Frontal cortex (tissue), 4 donors: ENCODE results near the gene SKIDA1. TPM values are rescaled to one million over a fixed set of nuclear protein-coding genes. Genes with fewer than 3 reads are reported as not detected.
A peak's percentile ranks its signal among the peaks of the same experiment; 100 is the strongest.

Experiments
- DNase-seq, 2 donors: peaks; one replicate each; pipeline ENCODE4 v3.0.0; 2012; ENCODE audit warnings: low spot score in 2 of 2
- FAIRE-seq: peaks from 2 replicates; lab custom pipeline; 2012; peaks lifted over from hg19 to GRCh38; lab: Jason Lieb, UNC
- total RNA-seq: library from RNA; depleted of rRNA; stranded (reverse); fragments of >200 nt; gene quantifications from one replicate; pipeline ENCODE4 v1.2.3, GENCODE V29; 2014
- donor health status: control.
- donor health status: control.
- donor health status: control.

Gene SKIDA1
- total RNA-seq, 1 donor from 2014 or later = 11.0 TPM

DNA sequence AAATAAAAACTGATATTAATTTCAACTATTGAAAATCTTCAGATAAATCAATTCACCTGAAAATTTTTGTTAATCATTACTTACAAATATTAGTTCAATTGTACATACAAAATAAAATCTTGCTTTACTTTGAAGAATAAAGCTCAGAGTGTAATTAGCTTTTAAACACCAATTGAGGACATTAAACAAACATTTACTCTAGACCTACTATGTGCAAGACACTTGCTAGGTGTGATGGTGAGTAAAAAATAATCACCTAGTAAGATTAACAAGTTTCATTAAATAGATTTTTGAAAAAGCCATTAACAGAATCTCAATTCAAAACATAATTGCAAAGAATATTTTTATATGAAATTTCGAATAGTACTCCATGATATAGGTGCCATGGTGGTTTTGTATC, 4.7 kb upstream of the SKIDA1 start:
- no peak for DNase-seq
- FAIRE-seq = no peak

- no peak for FAIRE-seq
- no peak for DNase-seq
These were observed 3.8 kb upstream of the SKIDA1 start for GRCh38 chr10:21529032-21529910.

GRCh38 chr10:21528236-21529031, 3.0 kb upstream of the SKIDA1 start:
- FAIRE-seq (no peak), DNase-seq (no peak)

- FAIRE-seq (no peak), DNase-seq (peak in 1 of 2 donors; percentile 30)
These were observed 2.2 kb upstream of the SKIDA1 start for GRCh38 chr10:21527598-21528235.

- DNase-seq (peak; percentile 53 to 67), FAIRE-seq (no peak)
These were observed 1.5 kb upstream of the SKIDA1 start for GRCh38 chr10:21526860-21527597.

GRCh38 chr10:21526188-21526859, 842 bp upstream of the SKIDA1 start:
- peak; percentile 60 to 74 for DNase-seq
- FAIRE-seq = no peak

GRCh38 chr10:21524526-21525366, 736 bp downstream of the SKIDA1 start:
- peak in 1 of 2 donors; percentile 24 for DNase-seq
- no peak for FAIRE-seq

GRCh38 chr10:21524131-21524525, 1.4 kb downstream of the SKIDA1 start:
- FAIRE-seq (no peak), DNase-seq (no peak)

GRCh38 chr10:21523557-21524008, 1.9 kb downstream of the SKIDA1 start:
- FAIRE-seq (no peak), DNase-seq (no peak)

DNA sequence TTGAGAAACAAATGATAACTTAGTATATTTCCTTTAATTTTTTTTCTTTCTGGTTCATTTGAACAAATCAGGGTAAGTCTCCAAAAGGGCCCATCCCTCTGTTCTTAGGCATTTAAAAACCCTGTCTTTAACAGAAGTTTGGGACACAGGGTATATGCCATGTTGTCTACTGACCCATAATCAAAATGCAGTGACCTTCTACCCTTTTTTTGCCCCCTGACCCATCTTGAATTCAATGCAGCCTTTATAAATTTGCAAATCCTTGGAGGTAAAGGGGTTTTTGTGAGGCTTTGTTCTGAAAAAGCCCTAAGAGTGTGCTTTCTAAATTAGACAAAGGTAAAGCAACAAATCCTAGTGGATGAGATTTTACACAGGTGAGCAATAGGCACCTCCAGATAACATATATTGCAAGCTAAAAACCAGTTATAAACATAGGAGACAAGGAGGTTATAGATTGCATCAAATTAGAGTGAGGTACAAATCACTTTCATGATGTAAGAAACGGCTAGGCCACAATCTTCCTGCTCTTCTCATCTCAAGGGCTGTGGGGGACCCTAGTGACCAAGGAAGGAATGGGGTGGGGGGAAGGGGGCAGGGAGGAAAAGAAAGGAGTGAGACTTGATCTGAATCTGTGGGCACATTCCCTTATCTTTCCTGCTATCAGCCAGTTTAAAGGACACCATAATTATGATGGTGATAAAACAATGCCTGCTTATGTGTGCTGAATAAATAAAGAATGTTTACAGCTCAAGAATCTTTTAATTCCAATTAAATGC, 2.7 kb downstream of the SKIDA1 start:
- FAIRE-seq (no peak), DNase-seq (no peak)

- DNase-seq (no peak), FAIRE-seq (no peak)
These were observed 3.5 kb downstream of the SKIDA1 start for GRCh38 chr10:21521751-21522533.

DNA sequence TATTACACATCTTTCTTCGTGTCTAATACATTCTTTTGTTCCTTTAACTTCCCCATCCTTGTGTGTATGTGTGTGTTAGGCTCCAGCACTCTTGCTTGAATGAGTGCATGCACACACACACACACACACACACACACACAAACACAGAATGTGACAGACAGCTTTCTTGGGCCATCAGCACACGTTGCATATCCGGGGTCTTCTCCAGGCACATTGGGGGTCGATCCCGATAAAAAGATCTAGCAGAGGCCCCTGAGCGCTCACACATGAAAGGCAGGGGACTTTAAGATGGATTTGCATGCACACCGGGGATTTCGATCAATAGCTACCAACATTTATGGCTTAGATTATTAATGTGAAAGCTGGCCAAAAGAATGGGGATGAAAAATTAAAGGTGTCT, 4.5 kb downstream of the SKIDA1 start:
- FAIRE-seq (no peak), DNase-seq (no peak)

- FAIRE-seq (no peak), DNase-seq (no peak)
These were observed 5.0 kb downstream of the SKIDA1 start for GRCh38 chr10:21520509-21520908.

GRCh38 chr10:21519941-21520436, 5.5 kb downstream of the SKIDA1 start:
- FAIRE-seq = no peak
- DNase-seq = peak in 1 of 2 donors; percentile 24

GRCh38 chr10:21519397-21519933, 6.0 kb downstream of the SKIDA1 start:
- FAIRE-seq = no peak
- no peak for DNase-seq

DNA sequence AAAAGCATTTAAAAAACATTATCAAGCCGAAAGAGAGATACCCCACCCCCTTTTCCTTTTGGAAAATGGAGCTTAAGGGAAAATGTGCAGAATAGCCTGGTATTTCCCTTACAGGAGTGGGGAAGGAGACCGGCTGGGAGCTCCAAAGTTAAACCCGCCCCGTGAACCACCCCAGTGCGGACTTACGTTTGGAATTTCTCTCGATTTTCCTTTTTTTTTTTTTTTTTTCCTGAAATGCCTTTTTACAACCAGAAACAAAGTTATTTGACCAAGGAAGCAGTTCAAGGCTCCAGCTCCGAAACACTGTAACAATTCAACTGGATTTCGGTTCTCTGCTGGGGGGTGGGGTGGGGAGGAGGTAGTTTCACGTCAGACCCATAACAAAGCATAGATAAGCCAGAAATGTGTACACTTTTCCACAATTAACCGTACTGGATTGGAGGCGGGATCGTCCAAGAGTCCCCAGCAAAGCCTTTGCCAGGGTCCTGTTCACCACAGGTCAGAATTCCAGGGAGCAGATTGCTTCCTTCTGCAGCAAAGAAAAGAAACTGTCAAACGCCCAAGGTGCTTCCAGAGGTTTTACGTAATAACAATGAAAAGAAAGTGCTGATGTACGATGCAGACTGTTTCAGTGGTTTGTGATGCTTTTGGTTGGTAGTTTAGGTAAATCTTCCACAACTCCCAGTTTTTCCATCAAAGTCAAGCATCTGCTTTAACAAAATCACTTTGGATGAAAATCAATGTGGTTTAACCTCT, 6.7 kb downstream of the SKIDA1 start:
- FAIRE-seq (no peak), DNase-seq (peak in 1 of 2 donors; percentile 10)
